KMS-11 (cell line): ENCODE data around the gene GNA12.

ENCODE experiments used
- H2AFZ ChIP-seq: fragments of 200-600 bp; sonication (generic); 2 replicates; pipeline ENCODE4 v1.6.1; 2016; ENCODE audit warnings: antibody characterized with exemption, mixed run types, low read depth
- H3K27ac ChIP-seq: fragments of 200-600 bp; sonication (generic); 2 replicates; pipeline ENCODE4 v1.6.1; 2016; ENCODE audit warnings: mild to moderate bottlenecking, mixed run types
- H3K27me3 ChIP-seq: fragments of 200-600 bp; sonication (generic); 2 replicates; pipeline ENCODE4 v1.6.1; 2017; ENCODE audit warnings: mild to moderate bottlenecking, low read depth, mixed run types, moderate library complexity; ENCODE audit not compliant: insufficient read depth
- H3K36me3 ChIP-seq: fragments of 200-600 bp; sonication (generic); 2 replicates; pipeline ENCODE4 v1.6.1; 2017; ENCODE audit warnings: mild to moderate bottlenecking, mixed run types; ENCODE audit not compliant: insufficient read depth
- H3K4me1 ChIP-seq: fragments of 200-600 bp; sonication (generic); 2 replicates; pipeline ENCODE4 v1.6.1; 2016; ENCODE audit warnings: mild to moderate bottlenecking, low read depth, mixed run types; ENCODE audit not compliant: poor library complexity, severe bottlenecking
- H3K4me2 ChIP-seq: fragments of 200-600 bp; sonication (generic); 2 replicates; pipeline ENCODE4 v1.7.0; 2016; ENCODE audit warnings: mild to moderate bottlenecking, mixed run types
- H3K4me3 ChIP-seq: fragments of 200-600 bp; sonication (generic); IDR thresholded peaks from 2 replicates; pipeline ENCODE4 v1.6.1; 2017; ENCODE audit warnings: low read depth, low read length, mixed read lengths; ENCODE audit not compliant: insufficient read depth
- H3K79me2 ChIP-seq: fragments of 200-600 bp; sonication (generic); 2 replicates; pipeline ENCODE4 v1.6.1; 2016; ENCODE audit warnings: low read depth, mixed run types; ENCODE audit not compliant: insufficient read depth
- H3K9ac ChIP-seq: fragments of 200-600 bp; sonication (generic); 2 replicates; pipeline ENCODE4 v1.6.1; 2016; ENCODE audit warnings: mild to moderate bottlenecking, mixed run types
- H4K20me1 ChIP-seq: fragments of 200-600 bp; sonication (generic); 2 replicates; pipeline ENCODE4 v1.6.1; 2016; ENCODE audit warnings: mild to moderate bottlenecking, mixed run types; ENCODE audit not compliant: insufficient read depth
- TF ChIP-seq, protein P1 (sequence below): fragments of 200-600 bp; sonication (generic); conservative IDR thresholded peaks from 2 replicates; pipeline ENCODE4 v1.6.1; 2017; ENCODE audit warnings: low read depth, mild to moderate bottlenecking, antibody characterized with exemption, low read length, moderate library complexity, mixed read lengths

Gene GNA12

GRCh38 chr7:2844153-2845033 lies at the start of gene GNA12:
GNA12 (minus strand) TSS chr7:2844308; CDS start chr7:2844161, 147 bp downstream.
- TF ChIP-seq, protein P1, sequence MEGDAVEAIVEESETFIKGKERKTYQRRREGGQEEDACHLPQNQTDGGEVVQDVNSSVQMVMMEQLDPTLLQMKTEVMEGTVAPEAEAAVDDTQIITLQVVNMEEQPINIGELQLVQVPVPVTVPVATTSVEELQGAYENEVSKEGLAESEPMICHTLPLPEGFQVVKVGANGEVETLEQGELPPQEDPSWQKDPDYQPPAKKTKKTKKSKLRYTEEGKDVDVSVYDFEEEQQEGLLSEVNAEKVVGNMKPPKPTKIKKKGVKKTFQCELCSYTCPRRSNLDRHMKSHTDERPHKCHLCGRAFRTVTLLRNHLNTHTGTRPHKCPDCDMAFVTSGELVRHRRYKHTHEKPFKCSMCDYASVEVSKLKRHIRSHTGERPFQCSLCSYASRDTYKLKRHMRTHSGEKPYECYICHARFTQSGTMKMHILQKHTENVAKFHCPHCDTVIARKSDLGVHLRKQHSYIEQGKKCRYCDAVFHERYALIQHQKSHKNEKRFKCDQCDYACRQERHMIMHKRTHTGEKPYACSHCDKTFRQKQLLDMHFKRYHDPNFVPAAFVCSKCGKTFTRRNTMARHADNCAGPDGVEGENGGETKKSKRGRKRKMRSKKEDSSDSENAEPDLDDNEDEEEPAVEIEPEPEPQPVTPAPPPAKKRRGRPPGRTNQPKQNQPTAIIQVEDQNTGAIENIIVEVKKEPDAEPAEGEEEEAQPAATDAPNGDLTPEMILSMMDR, result no peak
- Histone ChIP-seq H3K9ac (peak within 1 kb of the TSS; percentile 28; the same call in 1 of the 2 replicates), H3K27ac (peak within 1 kb of the TSS; percentile 20; the same call in 1 of the 2 replicates), H4K20me1 (no peaks in the 10 kb centered on the region), H3K4me2 (peak within 1 kb of the TSS; percentile 88), H3K36me3 (no peaks in the 10 kb centered on the region), H3K27me3 (no peaks in the 10 kb centered on the region), H3K79me2 (peaks cover 22% of the 10 kb centered on the region), H3K4me1 (peaks cover 17% of the 10 kb centered on the region), H3K4me3 (no peak within 1 kb of the TSS), H2AFZ (peak within 1 kb of the TSS; percentile 84)

DNA sequence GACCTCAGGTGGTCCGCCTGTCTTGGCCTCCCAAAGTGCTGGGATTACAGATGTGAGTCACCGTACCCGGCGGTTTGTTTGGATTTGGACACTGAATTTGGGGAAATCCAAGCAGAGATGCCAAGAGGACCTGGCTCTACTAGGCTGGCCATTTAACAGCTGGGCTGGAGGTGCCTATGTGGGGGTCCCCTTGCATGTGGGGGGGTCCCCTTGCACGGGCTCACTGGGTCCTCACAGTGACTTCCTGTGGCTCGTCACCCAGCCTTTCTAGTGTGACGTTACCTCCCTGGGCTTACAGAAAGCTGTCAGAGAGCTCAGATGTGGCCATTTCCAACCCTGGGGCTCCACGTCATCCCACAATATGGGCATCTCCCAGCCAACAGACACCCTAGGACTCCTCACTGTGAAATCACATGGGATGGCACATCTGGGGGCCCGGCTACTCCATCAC lies 49.3 kb upstream of the GNA12 start:
- H3K4me1 ChIP-seq, result peaks cover 50% of the 10 kb centered on the region
- H4K20me1 ChIP-seq, result no peaks in the 10 kb centered on the region
- H3K36me3 ChIP-seq, result no peaks in the 10 kb centered on the region
- peak overlapping the region; percentile 91; the same call in 1 of the 2 replicates for H2AFZ ChIP-seq
- TF ChIP-seq, protein P1, result no peak
- H3K27me3 ChIP-seq, result no peaks in the 10 kb centered on the region
- H3K4me2 ChIP-seq, result peak overlapping the region; percentile 76
- H3K9ac ChIP-seq, result peak overlapping the region; percentile 70; the same call in 1 of the 2 replicates
- no peaks in the 10 kb centered on the region for H3K79me2 ChIP-seq
- no peak overlapping the region for H3K4me3 ChIP-seq
- peak overlapping the region; percentile 91 for H3K27ac ChIP-seq

- Histone ChIP-seq H3K79me2 (no peaks in the 10 kb centered on the region), H3K4me2 (peak overlapping the region; percentile 76; the same call in 1 of the 2 replicates), H3K36me3 (no peaks in the 10 kb centered on the region), H3K9ac (no peak overlapping the region), H2AFZ (no peak overlapping the region), H3K4me3 (no peak overlapping the region), H4K20me1 (no peaks in the 10 kb centered on the region), H3K4me1 (peaks cover 50% of the 10 kb centered on the region), H3K27me3 (no peaks in the 10 kb centered on the region), H3K27ac (peak overlapping the region; percentile 91; the same call in 1 of the 2 replicates)
- TF ChIP-seq, protein P1, result no peak
Measured at GRCh38 chr7:2892549-2892948, 48.4 kb upstream of the GNA12 start.

DNA sequence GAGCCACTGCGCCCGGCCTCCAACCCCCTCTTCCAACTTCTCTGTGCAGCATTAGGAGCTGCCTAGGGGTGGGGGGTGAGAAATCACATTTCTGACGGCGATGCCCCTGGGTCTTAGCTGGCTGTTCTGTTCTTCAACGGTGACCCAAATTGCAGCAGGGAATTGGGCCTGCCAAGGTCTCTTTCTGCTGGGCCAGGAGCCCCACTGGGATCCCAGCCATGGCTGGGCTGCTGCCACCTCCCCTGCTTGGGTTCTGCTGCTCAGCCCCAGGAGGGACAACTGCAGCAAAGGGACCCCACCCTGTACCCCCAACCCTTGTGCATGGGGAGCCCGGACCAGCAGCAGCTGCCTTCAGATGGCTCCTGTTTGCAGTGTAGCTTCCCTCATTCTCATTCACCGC lies 43.7 kb upstream of the GNA12 start:
- Histone ChIP-seq H3K4me3 (no peak overlapping the region), H2AFZ (no peak overlapping the region), H3K9ac (no peak overlapping the region), H3K4me2 (no peak overlapping the region), H3K36me3 (no peaks in the 10 kb centered on the region), H3K79me2 (no peaks in the 10 kb centered on the region), H4K20me1 (no peaks in the 10 kb centered on the region), H3K27me3 (no peaks in the 10 kb centered on the region), H3K4me1 (peaks cover 15% of the 10 kb centered on the region), H3K27ac (no peak overlapping the region)
- TF ChIP-seq, protein P1, result no peak
